HG02943 (cell line): ENCODE results near the gene MON1A.

ENCODE experiments used
- ATAC-seq: cut with Tn5 transposase; IDR thresholded peaks from one replicate; pipeline ENCODE4 v1.9.1; 2021; ENCODE audit warnings: mild to moderate bottlenecking, low read depth, moderate library complexity; ENCODE audit not compliant: unreplicated experiment

MON1A gene

GRCh38 chr3:49859576-49860305 lies 69.9 kb downstream of the MON1A start:
- no peak for ATAC-seq
